ENCODE data around the gene FNDC3B.
"Not testable (repeated sequence)": the region's sequence is repeated elsewhere in the genome, so short reads cannot be mapped to it uniquely, and the experiment has no call there.

FNDC3B gene

DNA sequence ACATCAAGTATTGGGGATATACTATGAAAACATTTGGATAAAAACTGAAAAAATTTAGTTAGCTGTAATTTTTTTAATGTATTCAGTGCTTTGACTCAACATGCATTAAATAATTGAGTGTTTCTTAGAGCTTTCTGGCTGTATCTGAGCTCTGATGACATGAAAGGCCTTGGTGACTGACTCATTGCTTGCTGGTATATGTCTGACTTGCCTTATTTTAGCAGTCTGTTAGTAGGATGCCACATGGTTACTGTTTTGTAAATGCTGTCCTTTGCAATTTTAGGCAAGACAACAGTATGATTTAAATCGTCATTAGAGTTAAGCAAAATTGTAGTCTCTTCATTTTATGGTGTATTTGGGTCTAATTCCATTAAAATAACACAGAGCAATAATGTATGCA, 209.7 kb downstream of the FNDC3B start:
- DNase-seq: no peak

DNA sequence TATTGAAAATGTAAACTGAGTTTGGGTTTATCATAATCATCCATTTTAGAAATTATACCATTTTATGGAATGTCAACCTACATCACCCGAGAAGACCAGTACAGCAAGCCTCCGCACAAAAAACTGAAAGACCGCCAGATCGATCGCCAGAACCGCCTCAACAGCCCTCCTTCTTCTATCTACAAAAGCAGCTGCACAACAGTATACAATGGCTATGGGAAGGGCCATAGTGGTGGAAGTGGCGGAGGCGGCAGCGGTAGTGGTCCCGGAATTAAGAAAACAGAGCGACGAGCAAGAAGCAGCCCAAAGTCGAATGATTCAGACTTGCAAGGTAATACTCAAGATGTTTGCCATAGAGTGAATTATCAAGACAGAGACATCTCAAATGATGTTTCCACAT, 211.8 kb downstream of the FNDC3B start:
- DNase-seq: no peak

DNA sequence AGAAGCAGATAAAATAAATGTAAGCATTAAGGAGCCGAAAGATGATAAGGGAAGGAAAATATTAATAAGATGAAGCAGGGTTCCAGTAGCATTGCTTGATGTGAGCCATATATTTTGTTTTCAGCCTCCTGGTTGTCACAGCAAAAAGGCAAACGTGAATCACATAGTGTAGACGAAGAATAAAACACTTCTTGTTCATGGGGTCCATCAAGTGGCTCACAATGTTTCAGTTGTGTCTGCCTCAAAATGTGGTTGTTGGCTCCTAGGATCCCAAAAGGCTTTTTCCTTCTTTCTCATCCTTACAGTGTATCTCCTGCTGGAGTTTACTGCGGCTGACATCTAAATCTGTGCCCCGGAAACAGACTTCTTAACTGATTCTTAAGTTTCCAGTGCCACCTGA, 213.8 kb downstream of the FNDC3B start:
- DNase-seq: no peak

DNA sequence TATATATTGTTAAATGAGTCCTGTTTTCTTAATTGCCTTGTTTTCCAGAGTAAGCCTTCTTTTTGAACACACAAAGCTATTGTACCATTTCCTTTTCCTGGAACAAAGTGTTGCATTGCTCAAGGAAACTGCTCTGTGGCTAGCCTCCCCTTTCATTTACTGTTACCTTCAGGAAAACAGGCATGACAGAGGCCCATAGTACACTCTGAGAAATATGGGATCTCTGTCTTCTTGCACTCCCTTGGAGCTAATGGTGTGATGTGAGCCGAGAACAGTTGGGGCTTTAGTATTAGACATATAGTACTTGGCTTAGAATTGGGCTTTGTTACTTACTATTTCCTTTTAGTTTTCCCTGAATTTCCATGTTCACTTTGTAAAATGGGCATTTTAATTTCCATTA, 215.2 kb downstream of the FNDC3B start:
- no peak for DNase-seq

DNA sequence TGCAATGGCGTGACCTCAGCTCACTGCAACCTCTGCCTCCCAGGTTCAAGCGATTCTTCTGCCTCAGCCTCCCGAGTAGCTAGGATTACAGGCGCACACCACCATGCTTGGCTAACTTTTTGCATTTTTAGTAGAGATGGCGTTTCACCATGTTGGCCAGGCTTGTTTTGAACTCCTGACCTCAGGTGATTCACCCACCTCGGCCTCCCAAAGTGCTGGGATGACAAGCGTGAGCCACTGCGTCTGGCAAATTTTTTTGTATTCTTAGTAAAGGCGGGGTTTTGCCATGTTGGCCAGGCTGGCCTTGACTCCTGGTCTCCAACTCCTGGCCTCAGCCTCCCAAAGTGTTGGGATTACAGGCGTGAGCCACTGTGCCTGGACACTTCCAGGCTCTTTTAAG, 215.9 kb downstream of the FNDC3B start:
- DNase-seq: not testable (repeated sequence)

DNA sequence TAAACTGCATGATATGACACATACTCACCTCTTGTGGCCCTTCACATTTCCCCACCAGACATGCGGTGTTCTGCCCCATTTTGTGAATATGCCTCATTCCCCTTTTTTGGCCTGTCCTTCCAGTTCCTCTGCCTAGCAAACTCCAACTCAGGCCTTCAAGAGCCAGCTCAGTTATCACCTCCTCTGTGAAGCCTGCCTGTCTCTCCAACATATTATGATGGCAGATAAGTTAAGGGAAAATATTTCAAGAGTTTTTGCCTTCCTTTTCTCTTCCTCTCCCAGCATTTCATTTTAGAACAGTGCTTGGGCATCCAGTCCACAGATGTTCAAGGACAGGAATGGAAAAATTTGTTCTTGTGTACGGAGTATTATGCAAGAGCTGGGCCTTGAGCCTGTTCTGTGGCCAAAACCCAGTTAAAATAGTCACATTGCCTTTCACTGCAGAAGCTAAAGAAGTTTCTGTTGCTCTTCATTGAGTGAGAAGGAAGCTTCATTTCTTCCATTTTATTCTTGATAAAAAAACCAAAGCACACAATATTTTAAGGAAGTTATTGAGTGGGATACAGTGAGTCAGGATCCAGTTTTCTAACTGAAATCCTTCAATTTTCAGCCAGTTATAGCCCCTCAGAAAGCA, 216.8 kb downstream of the FNDC3B start:
- no peak for DNase-seq

DNA sequence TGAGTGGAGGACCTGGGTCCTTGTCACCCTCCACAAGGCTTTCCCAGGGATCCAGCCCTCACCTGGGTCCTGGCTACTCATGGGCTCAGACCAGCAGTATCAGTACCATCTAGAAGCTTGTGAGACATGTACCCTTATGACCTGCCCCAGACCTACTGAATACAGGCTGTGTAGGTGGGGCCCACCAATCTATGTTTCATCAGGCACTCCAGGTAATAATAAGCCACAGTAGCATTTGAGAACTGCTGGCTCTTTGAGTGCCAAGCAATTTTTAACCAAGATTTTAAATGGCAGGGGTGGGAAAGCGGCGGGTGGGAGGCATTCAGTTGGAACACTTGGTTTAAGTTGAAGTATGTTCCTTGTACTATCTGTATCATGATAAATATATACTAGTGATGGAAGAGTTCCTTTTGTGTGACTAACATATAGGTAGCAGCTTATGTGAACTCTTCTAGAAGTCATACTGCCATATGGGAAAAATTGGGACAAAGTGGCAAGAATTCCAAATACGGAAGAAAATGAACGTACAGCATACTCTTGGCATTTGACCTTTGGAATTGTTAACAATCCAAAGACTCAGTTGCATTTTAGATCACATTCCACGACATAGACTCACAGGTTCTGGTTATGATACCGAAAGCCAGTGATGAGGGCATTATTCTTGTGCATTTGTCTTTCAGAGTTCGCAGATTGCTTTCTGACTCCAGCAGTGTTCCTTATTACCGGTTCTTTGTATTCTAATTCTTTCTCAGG, 218.4 kb downstream of the FNDC3B start:
- DNase-seq: no peak

DNA sequence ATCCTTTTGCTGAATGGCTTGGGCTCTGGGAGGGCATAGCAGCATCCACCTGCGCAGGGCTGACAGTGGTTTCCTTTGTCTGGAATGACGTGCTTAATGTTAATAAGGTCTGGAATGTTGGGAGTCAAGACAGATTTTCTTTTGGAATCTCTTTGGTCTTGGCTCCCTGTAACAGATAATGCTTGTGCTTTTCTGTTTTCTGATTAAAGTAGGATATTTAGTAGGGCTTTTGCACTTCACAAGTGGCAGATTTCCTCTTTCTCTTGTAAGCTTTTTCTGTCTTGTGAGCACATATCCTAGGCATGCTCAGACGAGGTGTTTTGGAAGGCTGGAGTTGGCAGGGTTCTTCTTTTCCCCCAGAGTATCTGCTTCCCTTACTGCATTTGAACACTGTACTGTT, 219.2 kb downstream of the FNDC3B start:
- no peak for DNase-seq

DNA sequence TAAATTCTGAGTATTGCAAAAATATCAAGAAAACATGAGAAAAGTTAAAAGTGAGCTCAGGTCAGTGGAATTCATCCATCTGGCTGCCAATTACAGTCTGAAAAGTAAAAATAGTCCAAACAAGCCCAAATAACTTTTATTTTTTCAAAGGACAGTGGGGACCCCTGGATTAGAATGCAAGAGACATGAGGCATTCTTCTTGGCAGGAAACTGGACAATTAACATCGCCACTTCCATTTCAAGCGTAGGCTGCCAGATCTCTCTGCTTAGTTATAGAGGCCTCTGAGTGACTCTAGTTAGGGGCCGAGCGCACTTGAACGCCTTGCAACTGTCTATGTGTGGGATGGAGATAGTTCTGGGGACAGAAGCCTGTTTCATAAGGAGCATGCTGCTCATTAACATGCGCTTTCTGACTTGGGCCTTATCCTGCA, 219.7 kb downstream of the FNDC3B start:
- DNase-seq: no peak

DNA sequence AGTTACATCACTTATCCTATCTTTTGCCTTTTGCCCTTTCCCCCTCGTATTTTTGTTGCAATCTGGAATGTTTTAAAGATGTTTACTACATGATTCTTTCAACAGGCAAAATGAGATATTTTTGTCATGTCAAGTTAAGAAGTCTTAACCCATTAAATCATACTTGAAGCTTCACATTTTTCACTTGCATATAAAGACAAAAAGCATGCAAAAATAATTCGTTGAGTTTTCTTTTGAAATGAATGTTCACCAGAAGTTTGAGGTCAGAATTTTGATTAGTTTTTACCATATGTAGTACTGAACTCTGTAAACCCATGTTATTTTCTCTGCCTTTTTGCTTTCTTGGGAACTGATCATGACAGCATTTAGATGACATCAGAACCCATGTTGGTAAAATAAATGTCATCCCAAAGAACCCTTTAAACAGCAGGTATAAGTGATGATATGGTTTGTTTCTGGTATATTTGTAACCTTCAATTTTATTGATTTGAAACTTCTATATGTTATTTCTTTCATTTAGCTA, 220.4 kb downstream of the FNDC3B start:
- no peak for DNase-seq

DNA sequence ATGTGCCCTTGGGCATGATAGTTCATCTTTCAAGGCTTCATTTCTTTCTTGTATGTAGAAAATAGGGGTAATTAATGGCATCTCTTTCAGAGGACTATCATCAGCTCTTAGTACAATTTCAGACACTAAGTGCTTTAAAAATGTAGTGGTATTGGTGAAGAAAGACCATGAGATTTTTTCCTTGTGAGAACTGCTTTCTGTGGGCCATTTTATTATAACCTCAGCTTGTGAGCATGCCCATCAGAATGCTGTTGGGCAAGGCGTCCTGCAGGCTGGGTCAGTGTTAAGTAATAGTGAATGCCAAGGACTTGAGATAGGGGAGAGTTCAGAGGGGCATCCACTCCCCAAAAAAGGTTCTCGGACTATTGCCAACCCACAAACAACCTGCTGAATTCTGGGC, 221.0 kb downstream of the FNDC3B start:
- no peak for DNase-seq

DNA sequence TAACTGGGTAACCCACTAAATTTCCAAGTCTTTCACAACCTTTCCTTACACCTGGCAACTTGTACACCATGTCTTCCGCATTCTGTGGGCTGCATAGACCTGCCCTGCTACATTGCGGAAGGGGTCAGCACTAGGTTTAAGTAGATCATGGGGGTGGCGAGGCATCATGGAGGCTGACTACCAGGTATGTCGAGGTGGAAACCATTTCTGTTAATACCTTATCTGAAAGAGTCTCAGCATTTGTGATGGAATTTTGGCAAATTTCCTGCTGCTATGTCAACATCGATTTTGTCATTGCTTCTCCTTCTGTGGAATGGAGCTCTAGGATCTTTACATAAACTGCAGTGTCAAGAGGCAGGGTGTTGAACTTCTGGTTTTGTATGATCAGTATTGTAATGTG, 221.7 kb downstream of the FNDC3B start:
- no peak for DNase-seq

DNA sequence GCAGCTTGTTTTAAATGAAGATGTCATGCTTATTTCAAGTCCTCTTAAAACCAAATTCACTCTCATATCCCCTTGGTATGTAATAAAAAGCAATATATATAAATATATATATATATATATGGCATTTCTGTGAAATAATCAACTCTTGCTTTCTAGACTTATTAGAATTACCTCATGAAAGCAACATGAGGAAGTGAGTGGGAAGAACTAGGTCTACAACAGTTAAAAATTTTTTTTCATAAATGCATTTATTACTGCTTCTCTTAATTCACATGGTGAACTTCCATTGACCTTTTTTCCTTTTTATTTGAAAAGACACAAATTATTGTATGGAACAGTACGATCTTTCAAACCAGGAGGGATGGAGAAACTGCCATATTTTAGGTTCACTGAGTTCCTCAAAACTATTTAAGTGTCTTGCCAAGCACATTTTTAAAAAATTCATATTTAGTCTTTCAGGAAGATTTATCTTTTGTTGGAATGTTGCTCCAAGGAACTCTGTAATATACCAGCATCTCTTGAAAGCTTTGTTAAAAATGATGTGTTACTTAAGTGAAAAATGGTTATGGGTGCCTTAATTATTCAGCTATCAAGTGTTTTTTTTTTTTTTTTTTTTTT, 223.7 kb downstream of the FNDC3B start:
- no peak for DNase-seq

DNA sequence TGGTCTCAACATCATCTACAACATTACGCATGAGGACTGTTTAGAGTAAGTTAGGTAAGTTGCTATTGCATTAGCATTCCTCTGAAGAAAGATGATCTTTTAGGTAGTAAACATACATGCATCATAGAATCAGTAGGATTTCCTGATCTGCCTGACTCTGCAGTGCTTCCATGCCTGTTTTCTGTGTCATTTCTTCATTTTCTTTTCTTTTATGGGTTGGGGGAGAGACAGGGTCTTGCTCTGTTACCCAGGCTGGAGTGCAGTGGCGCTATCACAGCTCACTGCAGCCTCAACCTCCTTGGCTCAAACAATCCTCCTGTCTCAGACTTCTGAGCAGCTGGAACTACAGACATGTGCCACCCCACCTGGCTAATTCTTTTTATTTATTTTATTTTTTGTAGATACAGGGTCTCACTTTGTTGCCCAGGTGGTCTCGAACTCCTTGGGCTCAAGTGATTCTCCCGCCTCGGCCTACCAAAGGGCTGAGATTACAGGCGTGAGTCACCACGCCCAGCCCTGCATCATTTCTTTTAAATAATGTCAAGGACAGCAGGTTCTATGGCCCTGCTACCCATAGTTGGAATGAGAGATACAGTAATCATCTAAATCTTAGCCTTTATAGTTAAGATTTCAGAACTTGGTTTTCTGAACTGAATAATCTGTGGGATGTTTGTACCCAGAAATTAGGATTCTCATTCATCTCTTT, 224.6 kb downstream of the FNDC3B start:
- DNase-seq: no peak

DNA sequence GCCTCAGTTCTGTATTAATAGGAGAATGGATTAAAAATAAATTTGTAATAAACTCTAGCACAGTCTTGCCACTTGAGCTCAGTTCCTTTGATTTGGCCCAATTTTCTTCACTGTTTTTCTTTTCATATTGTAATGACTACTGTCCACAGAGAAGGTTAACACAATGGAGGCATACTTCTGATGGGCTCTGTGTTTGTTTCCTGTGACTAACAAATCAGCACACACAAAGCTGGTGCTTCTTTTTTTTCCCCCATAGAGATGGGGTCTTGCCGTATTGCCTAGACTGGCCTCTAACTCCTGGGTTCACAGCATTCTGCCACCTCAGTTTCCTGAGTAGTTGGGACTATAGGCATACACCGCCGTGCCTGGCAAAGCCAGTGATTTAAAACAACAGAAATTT, 226.7 kb downstream of the FNDC3B start:
- no peak for DNase-seq

DNA sequence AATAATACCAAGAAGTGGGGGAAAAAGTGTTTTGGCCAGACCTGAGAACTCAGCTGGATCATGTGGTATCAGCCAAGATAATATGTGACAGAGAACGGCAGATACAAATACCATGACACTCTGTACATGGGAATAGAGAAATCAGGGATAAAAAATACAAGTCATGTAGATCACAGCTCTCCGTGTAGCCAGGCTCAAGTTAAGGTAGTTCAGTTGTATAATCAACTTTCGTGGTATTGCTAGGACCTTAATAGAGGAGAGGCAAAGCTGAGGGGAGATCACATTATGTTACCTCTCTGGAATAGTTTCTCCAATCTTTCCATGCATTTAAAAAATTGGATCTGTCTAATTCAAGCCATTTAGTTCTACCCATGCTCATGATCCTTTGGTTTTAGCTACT, 229.0 kb downstream of the FNDC3B start:
- DNase-seq: no peak

DNA sequence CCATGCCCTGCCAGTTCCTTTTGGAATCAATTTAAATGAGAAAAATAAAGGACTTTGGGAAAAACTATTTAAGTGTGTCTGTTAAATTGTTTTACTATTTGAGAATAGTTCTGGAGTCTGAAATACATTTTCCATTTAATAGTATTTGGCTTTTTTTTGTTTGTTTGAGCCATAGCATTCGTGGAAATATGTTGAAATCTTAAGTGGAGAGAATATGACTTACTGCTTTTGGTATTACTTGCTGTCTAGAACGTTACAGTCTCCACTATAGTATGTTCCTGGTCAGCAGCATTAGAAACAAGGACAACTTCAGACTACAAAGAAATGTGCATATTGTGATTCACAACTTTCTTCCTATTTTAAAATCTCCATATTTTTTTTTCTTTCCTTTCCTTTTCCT, 229.5 kb downstream of the FNDC3B start:
- DNase-seq: no peak

DNA sequence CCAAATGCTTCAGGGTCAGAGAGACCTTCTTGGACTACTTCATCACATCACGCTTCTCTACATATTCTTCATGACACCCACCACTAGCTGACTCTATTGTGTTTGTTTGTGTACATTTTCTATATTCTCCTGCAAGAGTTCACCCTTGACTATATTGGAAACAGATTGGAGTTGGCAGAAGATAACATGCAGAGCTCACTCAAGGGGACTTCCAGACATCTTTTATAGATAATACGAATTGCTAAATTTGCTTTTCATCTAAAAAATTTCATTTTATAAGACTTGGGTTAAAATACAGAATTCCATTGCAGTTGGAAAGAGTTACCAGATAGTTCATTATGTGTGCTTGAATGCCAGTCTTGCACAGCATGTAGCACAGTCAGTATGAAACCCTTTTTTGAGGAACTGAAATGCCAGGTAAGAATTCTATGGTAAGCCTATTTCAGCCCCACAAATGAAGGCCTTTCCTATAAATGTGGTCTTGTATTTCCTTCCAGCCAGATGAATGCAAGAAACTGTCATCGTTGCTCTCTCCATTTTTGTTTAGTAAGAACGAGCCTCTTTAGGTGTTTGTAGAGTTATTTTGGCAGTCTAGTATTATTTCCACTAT, 231.3 kb downstream of the FNDC3B start:
- no peak for DNase-seq

DNA sequence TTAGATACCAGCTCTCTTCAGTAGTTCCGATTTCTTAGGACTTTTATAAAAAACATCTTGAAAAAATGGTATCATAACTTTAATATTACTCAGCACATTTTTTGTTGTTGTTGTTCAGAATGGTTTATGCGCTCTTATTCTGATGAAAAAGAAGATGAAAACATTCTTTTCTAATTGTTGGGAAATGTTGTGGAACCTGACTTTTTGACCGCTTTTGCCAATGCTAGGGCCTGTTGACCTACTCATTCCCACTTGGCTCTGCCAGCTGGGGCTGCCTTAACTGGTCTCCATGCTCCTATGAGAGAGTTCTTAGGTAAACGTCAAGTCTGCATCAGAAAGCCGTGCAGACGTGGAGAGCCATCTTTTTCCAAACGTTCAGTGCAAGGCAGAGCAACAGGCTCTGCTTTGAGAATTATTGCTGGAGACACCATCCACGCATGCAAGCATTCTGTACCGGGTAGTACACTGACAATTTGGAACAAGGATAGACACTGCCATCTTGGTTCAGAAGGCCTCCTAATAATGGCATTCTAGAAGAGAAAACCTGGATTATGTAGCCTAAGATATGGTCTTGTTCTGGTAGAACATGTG, 232.1 kb downstream of the FNDC3B start:
- no peak for DNase-seq

DNA sequence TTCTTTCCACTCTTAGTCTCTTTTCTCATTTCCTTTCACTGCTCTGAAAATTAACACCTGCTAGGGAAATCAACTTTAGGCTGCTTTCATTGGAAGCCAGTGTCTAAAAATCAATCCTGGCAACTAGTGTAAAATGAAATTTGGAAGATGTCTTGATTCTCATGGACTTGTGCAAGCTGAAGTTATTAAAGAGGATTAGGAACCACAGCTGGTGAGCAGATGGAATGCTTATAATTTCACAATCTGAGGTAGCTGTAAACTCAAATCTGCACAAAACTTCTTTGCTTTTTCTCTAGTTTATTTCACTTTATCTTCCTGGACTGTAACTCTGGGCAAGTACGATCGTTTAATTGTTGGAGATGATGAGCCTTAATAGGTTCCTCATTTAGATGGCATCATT, 233.3 kb downstream of the FNDC3B start:
- no peak for DNase-seq

DNA sequence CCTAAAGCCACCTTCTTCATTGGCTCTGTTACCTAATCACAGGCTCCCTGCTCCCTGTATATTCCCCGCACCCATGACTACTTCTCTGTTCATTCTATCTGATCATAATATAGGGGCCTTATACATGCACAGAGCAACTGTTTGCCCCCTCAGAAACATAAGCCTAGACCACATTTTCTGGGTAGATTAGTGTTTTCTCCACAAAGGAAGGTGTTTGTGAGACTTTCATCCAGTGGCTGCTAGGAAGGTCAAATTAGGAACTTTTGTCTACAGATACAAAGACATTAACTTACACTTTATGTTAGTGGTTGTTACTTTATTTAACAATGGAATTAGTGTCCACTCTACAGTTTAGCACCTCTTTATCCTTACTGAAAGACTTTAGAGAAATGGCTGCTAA, 234.0 kb downstream of the FNDC3B start:
- DNase-seq: no peak

DNA sequence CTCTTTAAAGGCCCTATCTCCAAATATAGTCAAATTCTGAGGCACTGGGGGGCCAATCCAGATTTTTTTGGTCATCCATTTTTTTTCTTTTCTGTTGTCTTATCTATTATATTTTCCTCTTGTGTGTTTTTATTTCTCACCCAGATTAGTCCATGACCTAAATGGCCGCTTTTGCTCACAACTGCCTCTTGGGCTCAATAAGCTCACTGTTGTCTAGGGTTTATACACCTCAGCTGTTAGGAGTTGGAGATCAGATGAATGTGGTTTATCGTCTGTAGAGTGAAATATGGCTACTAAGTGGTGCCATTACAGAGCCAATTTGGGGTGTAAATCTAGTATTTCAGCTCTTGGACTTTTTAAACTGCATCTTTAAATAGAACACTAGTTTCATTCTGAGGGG, 235.5 kb downstream of the FNDC3B start:
- DNase-seq: no peak

DNA sequence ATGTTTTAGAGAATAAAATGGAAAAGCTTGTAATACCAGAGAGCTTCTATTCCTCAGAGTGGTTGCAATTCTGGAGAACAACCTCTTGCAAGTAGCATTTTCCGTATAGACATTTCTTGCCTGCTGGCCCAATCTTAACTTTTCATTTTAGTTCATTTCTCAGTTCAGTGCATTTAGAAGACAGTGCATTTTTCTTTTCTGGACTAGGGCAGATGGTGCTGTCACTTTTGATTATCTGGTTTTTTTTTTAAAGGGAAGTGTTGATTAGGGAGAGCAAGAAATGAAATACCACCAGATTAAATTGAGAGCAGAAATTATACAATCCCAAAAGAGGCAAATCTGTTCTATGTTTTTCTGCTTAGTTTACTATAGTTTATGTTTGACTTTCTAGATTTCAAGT, 236.2 kb downstream of the FNDC3B start:
- no peak for DNase-seq

Data from stimulated activated CD4-positive, alpha-beta T cell treated with anti-CD3 and anti-CD28 coated beads, Interleukin-2, amount 100 ng/mL, for 24 hours (primary cell).